GM19025 (cell line): Measurements from ENCODE around the gene SOCS2.

Source experiments
- ATAC-seq: cut with Tn5 transposase; IDR thresholded peaks from one replicate; pipeline ENCODE4 v1.9.1; 2021; ENCODE audit warnings: mild to moderate bottlenecking, low read depth, moderate library complexity; ENCODE audit not compliant: unreplicated experiment

Gene SOCS2

GRCh38 chr12:93626160-93626559, 53.7 kb downstream of the SOCS2 start:
- ATAC-seq = no peak
